Measurements from ENCODE around the gene PLBD2.

GRCh38 chr12:113316155-113316554 is 42.2 kb upstream of the PLBD2 start:
- TF ChIP-seq CTCF (IDR thresholded peaks at IDR 0.05; ENCODE audit: insufficient read depth, low read length, poor library complexity, severe bottlenecking), result no peak
- no peak for TF ChIP-seq EZH2phosphoT487 (conservative IDR thresholded peaks at IDR 0.05; ENCODE audit: low read length)
